Esophagus muscularis mucosa (tissue), 4 donors: ENCODE results near the gene FAM107B. TPM values are rescaled to one million over a fixed set of nuclear protein-coding genes. Genes with fewer than 3 reads are reported as not detected.

Source experiments
- DNase-seq: peaks from one replicate; pipeline ENCODE4 v3.0.0-alpha.2; 2017; ENCODE audit errors: extremely low spot score
- H3K27ac ChIP-seq, 4 donors: fragments of 200-600 bp; sonication (generic); replicated peaks in 1 of 4; 1 replicate in 3 of 4; 2 replicates in 1 of 4; pipeline ENCODE4 v1.5.1; 2016 to 2019; ENCODE audit warnings: mild to moderate bottlenecking in 1 of 4
- H3K27me3 ChIP-seq, 4 donors: fragments of 200-600 bp; sonication (generic); one replicate each; pipeline versions ENCODE4 v1.5.1 to v1.6.0; 2016 to 2019
- H3K36me3 ChIP-seq, 4 donors: fragments of 200-600 bp; sonication (generic); one replicate each; pipeline ENCODE4 v1.5.1; 2016 to 2019
- H3K4me1 ChIP-seq, 4 donors: fragments of 200-600 bp; sonication (generic); one replicate each; pipeline ENCODE4 v1.5.1; 2016 to 2019
- H3K4me3 ChIP-seq, 4 donors: fragments of 200-600 bp; sonication (generic); 1 replicate in 2 of 4; 2 replicates in 2 of 4; pipeline ENCODE4 v1.5.1; 2016 to 2019; ENCODE audit warnings: mild to moderate bottlenecking in 4 of 4, moderate library complexity in 1 of 4
- H3K9me3 ChIP-seq, 4 donors: fragments of 200-600 bp; sonication (generic); 1 replicate in 3 of 4; 2 replicates in 1 of 4; pipeline ENCODE4 v1.5.1; 2016 to 2019
- CTCF ChIP-seq, 3 experiments: fragments of 200-600 bp in 2 of 3; fragments of 450-650 bp in 1 of 3; sonication (generic) in 2 of 3; IDR thresholded peaks; one replicate each; pipeline ENCODE4 v1.5.1; 2017 to 2019; ENCODE audit warnings: antibody characterized with exemption in 3 of 3, mild to moderate bottlenecking in 2 of 3, moderate library complexity in 1 of 3
- EP300 ChIP-seq: sonication (generic); formaldehyde crosslinking; IDR thresholded peaks from one replicate; pipeline ENCODE4 v1.6.1; 2017; ENCODE audit warnings: antibody characterized with exemption
- POLR2A ChIP-seq: fragments of 450-650 bp; IDR thresholded peaks from one replicate; pipeline ENCODE4 v1.6.1; 2017; ENCODE audit warnings: antibody characterized with exemption, moderate library complexity, mild to moderate bottlenecking, low read depth
- POLR2AphosphoS5 ChIP-seq, 2 donors: sonication (generic); formaldehyde crosslinking; IDR thresholded peaks; one replicate each; pipeline ENCODE4 v1.6.1; 2017; ENCODE audit warnings: antibody characterized with exemption in 2 of 2
- WGBS: methylation state at CpG from one replicate; pipeline ENCODE4 v1.1.5; 2018; 5-methylcytosine and 5-hydroxymethylcytosine counted together
- intact Hi-C: fragments of 100-400 bp; cut with DNase I; formaldehyde crosslinking; loops from one replicate; pipeline ENCODE4 v1.15.1; 2023
- total RNA-seq, 4 donors: library from RNA; depleted of rRNA; stranded (reverse); fragments of >200 nt; gene quantifications; one replicate each; pipeline versions ENCODE4 v1.1.0 to v1.2.1, GENCODE V29; 2016

FAM107B gene
- total RNA-seq, 4 donors from 2014 or later: 7.5 to 14.1 (median 9.4) TPM

DNA sequence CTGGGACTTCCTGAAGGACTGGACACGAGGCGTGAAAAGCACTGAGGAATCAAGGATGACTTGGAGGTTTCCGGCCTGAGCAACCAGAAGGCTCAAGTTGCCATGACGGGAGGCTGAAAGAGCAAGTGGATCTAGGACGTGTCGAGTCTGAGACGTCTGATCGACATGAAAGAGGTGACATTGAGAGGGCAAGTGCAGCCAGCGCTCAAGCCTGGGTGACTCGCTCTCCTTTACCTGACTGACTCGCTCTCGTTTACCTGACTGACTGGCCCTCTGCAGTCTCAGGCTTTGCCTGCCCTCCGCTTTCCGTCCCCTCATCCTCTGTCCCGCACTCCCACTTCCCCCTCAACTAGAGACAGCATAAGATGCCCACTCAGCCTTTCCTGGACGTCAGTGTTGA is 241.4 kb downstream of the FAM107B start:
- Histone ChIP-seq H3K27me3 (no peaks in the 10 kb centered on the region), H3K27ac (no peak overlapping the region), H3K4me1 (peaks cover 3 to 22% (median 11%) of the 10 kb centered on the region in 4 donors), H3K9me3 (no peaks in the 10 kb centered on the region), H3K36me3 (peaks cover 0 to 13% (median 2%) of the 10 kb centered on the region in 4 donors), H3K4me3 (no peak overlapping the region)
- intact Hi-C loops: no loop called here
- no peak for TF ChIP-seq POLR2A
- no peak for TF ChIP-seq POLR2AphosphoS5 (IDR thresholded peaks at IDR 0.05)
- no peak for TF ChIP-seq EP300
- no peak for TF ChIP-seq CTCF (IDR thresholded peaks at IDR 0.05)
- DNase-seq: no peak
- WGBS: 93% methylated on average over 16 of the region's 16 CpGs

GRCh38 chr10:14532473-14533251 is 242.0 kb downstream of the FAM107B start:
- WGBS: 81% methylated on average over 17 of the region's 17 CpGs
- intact Hi-C loops: no loop called here
- no peak overlapping the region for H3K27ac ChIP-seq

GRCh38 chr10:14531974-14532373 is 242.7 kb downstream of the FAM107B start:
- intact Hi-C loops: no loop called here
- TF ChIP-seq CTCF (IDR thresholded peaks at IDR 0.05) (no peak), POLR2AphosphoS5 (IDR thresholded peaks at IDR 0.05) (no peak), EP300 (no peak), POLR2A (no peak)
- H3K36me3 ChIP-seq: peaks cover 0 to 13% (median 2%) of the 10 kb centered on the region in 4 donors
- H3K27ac ChIP-seq: no peak overlapping the region
- no peak overlapping the region for H3K4me3 ChIP-seq
- WGBS: 73% methylated on average over 5 of the region's 5 CpGs
- H3K27me3 ChIP-seq: no peaks in the 10 kb centered on the region
- no peaks in the 10 kb centered on the region for H3K9me3 ChIP-seq
- no peak for DNase-seq
- peaks cover 3 to 18% (median 9%) of the 10 kb centered on the region in 4 donors for H3K4me1 ChIP-seq

More at GRCh38 chr10:14532473-14533251, 242.0 kb downstream of the FAM107B start:
- peaks cover 3 to 22% (median 11%) of the 10 kb centered on the region in 4 donors for H3K4me1 ChIP-seq
- DNase-seq: no peak
- H3K36me3 ChIP-seq: peaks cover 0 to 13% (median 2%) of the 10 kb centered on the region in 4 donors
- no peaks in the 10 kb centered on the region for H3K9me3 ChIP-seq
- TF ChIP-seq EP300 (no peak), POLR2AphosphoS5 (IDR thresholded peaks at IDR 0.05) (no peak), POLR2A (no peak)
- H3K27me3 ChIP-seq: no peaks in the 10 kb centered on the region
- no peak overlapping the region for H3K4me3 ChIP-seq

DNA sequence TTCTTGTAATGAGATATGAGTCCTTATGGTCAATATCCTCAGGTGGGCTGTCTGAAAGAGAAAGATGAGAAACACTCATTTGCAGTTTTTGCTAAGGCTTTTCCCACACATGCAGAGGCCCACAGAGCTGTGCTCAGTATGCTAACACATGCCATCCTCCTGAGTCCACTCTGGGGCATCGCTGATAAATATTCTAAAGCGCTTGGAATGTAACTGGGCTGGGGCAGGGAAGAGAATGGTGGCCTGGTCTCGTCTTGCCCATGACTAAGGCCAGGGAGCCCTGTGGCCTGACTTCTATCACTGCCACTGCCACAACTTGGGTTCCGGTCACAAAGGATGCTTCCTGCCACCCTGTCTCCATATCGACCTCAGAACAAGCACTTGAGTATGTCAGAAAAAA is 244.2 kb downstream of the FAM107B start:
- H3K4me3 ChIP-seq: no peak overlapping the region
- no peaks in the 10 kb centered on the region for H3K9me3 ChIP-seq
- 69% methylated on average over 5 of the region's 5 CpGs for WGBS
- DNase-seq: no peak
- peaks cover 0 to 13% (median 2%) of the 10 kb centered on the region in 4 donors for H3K36me3 ChIP-seq
- TF ChIP-seq POLR2AphosphoS5 (IDR thresholded peaks at IDR 0.05): no peak
- TF ChIP-seq EP300: no peak
- TF ChIP-seq POLR2A: no peak
- no peak for TF ChIP-seq CTCF (IDR thresholded peaks at IDR 0.05)
- H3K27ac ChIP-seq: no peak overlapping the region
- H3K4me1 ChIP-seq: peaks cover 0 to 11% (median 8%) of the 10 kb centered on the region in 4 donors
- intact Hi-C loops: no loop called here
- no peaks in the 10 kb centered on the region for H3K27me3 ChIP-seq

GRCh38 chr10:14529351-14529750 is 245.3 kb downstream of the FAM107B start:
- no peak for DNase-seq
- peaks cover 0 to 11% (median 8%) of the 10 kb centered on the region in 4 donors for H3K4me1 ChIP-seq
- WGBS: 84% methylated on average over 3 of the region's 3 CpGs
- TF ChIP-seq POLR2A: no peak
- TF ChIP-seq CTCF (IDR thresholded peaks at IDR 0.05): no peak
- TF ChIP-seq EP300: no peak
- TF ChIP-seq POLR2AphosphoS5 (IDR thresholded peaks at IDR 0.05): no peak
- H3K9me3 ChIP-seq: no peaks in the 10 kb centered on the region
- intact Hi-C loops: no loop called here
- no peaks in the 10 kb centered on the region for H3K27me3 ChIP-seq
- no peak overlapping the region for H3K4me3 ChIP-seq
- no peak overlapping the region for H3K27ac ChIP-seq
- H3K36me3 ChIP-seq: peaks cover 0 to 13% (median 2%) of the 10 kb centered on the region in 4 donors
